LoVo (cell line): Measurements from ENCODE around the gene CHST8.

Experiments
- DNase-seq: peaks from one replicate; pipeline ENCODE4 v3.0.0-alpha.2; 2016; ENCODE audit warnings: low spot score

CHST8 gene

GRCh38 chr19:33718651-33719254 is 97.0 kb downstream of the CHST8 start:
- DNase-seq: no peak

DNA sequence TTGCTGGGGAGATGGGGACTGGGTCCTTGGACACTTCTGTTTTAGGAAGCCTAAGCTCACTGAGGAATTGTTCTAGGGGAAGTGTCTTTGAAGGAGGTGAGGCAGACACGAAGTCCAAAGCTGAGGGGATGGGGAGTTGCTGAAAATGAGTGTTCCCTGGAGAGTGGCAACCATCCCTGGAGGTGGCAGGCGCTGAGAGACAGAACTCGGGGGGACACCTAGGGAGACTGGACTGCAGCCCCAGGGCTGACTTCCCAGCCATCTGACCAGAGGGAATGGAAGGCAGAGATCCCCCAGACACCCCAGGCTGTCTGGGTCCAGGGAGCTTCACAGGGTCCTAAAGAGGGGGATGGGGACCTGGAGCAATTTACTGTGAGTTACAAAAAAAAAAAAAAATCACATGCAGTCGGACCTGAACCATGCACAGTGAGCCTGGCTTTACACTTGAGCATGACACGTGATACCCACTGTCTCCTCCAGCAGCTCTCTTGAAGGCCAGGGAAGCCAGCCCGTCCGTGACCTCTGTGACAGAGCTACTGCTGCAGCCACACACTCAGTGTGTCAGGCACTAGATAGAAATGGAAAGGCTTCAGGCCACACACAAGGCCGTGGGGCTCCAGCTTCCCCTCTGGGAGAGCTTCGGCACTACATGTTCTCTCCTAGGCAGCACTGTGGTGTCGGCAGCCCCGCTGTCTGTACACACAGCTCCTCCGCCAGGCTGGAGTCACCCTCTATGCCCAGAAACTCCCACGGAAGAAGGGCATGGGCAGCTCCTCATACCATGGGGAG is 97.8 kb downstream of the CHST8 start:
- DNase-seq: no peak

GRCh38 chr19:33720155-33720493 is 98.4 kb downstream of the CHST8 start:
- no peak for DNase-seq

DNA sequence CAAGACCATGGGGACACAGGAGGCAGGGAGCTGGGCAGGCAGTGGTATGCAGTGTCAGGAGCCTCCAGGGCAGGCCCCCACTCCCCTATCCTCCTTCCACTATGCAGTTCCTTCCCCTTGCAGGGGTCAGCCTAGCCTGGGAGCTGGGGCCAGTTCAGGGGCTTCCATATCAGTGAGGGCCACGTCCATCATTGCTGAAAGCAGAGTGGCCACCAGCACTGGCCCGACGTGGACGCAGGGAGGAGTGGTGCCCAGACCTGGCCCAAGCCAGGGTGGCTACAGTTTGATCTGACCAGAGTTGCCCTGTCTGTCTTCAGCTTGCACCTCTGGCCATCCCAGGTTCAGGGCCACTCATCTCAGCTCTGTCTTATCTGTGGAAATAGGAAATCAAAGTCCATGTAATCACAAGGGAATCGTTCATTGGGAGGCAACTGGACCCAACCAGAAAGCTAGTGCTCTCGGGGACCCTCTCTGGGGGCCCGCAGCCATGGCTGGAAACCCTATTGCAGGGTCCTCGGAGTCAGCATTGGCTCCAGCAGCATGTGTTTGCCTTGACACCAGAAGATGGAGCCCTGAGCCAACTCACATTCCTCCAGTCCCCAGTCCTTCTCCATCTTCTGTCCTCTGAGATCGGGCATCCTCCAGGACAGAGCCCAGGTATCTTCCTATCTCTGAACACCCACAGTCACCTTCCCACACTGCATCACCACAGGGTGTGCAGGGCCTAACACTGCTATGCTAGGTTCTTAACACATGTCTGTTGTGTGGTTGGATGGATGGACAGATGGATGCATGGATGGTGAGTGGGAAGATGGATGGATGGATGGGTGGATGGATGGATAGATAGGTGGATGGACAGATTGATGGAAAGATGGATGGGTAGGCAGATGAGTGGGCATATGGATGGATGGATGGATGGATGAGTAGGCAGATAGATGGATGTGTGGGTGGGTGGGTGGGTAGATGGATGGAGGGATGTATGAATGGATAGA is 99.2 kb downstream of the CHST8 start:
- no peak for DNase-seq

- DNase-seq: no peak
These were observed 100.1 kb downstream of the CHST8 start for GRCh38 chr19:33721735-33722297.

GRCh38 chr19:33722456-33723239 is 100.9 kb downstream of the CHST8 start:
- DNase-seq: no peak

DNA sequence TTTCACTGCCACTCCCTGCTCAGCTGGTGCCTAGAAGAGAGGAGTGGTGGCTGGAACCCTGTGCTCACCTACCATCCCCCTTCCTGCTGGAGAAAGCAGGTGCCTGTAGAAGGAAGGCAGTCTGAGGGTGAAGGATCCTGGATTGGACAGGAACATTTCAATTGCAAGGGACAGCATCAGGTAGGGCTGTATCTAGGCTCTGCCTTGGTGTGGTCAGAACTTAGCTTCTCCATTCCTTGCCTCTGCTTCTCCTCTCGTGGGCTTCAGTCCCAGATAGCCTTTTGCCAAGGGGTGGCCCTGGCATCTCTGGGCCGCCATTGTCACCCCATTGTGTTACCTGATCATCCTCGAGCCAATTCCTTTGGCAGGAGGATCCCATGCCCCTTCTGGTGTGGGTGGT is 101.8 kb downstream of the CHST8 start:
- DNase-seq: no peak

DNA sequence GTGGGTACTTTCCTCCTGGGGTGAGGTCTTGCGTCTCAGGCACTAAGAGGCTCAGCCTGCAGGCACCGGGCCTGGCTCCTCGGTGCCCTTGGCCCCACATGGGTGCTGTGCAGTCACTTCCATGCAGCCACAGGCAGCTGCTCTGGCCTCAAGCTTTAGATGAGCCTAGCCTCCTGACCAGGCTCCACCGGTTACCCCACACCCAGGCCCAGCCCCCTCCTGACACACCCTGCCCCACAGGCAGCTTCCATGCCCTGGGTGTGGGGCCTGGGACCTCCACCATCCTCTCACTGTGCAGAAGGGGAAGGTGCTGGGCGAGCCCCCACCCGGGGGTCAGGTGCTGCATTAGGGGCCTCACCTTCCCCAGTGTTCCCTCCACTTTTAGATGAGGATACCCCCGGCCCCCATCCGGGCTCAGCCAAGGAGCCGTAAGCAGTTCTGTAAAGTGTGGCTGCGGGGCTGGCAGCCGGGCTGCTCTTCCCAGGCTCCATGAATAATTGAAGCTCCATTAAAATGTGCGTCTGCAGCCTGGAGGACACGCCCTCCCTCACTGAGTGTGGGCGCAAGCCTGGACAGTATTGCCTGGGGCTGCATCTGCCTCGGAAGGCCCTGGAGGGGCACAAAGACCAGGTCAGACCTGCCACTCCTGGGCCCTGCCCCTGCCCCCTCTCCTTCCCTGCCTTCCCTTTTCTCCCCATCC is 102.4 kb downstream of the CHST8 start:
- DNase-seq: no peak

DNA sequence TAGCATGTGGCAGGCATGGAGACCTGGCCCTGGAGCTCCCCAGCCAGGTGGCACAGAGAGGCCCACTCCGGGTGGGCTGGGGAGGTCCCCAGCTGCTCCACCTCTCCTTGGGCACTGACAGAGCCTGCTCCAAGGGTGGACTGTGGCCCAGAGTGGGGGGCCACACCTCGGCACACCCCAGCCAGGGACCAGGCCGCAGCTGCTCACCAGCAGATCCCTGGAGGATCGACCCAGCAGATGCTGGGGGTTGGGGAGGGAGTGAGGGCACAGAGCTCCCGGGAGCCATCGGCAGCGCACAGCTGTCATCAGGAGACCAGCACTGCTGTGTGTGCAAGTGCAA is 102.9 kb downstream of the CHST8 start:
- no peak for DNase-seq

DNA sequence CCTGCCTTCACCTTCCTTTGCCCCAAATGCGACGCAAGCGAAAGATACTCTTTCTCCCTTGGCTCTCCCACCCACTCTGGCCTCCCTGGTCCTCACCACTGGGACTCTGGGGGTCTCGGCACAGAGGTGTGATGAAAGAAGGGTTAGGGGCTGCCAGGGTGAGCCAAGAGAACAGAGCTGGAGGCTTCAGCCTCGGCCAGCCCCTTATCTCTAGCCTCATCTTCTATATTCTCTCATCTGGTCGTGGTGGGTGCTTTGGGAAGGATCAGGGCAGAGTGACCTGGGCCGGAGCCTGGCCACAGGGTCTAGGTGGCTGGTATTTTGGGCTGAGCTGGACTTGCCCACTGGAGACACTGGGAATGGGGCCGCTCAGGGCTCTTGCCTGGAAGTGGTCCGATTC is 103.8 kb downstream of the CHST8 start:
- DNase-seq: no peak

- DNase-seq: no peak
These were observed 105.0 kb downstream of the CHST8 start for GRCh38 chr19:33726756-33727155.

DNA sequence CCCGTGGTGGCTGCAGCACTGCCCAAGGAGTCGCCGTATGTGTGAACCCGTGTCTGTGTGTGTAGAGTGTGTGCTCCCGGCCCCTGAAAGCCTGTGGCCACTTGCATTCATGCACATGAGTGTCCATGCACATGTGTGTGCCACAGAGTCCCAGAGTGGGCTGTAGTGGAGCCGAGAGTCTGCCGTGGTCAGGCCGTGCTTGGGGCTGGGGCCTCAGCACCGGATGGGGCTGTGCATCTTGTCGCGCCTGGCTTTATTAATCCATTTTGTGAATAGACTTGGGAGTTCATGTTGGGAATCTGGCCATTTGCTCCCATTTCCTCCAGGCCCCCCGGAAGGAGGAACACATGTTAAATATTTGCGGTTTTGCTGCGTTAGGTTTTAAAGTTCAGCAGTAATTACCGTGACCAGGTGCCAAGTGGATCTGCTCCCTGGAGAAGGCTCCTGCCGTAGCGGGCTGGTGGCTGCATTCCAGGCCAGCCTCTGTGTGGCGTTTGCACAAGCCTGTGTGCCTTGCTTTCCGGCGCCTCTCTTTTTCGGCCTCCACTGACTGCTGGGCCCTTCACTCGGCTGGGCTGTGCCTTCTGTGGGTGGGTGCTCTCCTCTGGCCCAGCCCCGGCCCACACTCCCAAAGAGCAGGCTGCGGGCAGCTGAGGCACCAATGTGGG is 105.7 kb downstream of the CHST8 start:
- no peak for DNase-seq

DNA sequence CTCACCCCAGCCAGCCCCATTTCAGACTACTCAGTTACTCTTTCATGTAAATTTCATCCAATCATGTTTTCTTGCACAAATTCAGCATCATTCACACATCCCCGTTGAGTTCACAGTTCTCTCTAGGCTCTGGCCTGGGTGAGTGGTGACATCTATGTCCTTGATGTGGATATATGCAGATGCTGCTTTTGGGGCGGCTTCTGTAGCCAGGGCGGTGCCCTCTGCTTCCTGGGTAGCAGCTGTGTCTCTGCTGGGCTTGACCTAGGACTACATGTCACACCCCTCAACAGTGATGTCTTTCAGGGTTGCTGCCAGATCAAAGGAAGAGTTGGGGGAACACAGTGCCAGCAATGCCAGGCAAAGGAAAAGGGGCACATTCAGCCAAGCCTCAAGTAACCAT is 106.4 kb downstream of the CHST8 start:
- no peak for DNase-seq

DNA sequence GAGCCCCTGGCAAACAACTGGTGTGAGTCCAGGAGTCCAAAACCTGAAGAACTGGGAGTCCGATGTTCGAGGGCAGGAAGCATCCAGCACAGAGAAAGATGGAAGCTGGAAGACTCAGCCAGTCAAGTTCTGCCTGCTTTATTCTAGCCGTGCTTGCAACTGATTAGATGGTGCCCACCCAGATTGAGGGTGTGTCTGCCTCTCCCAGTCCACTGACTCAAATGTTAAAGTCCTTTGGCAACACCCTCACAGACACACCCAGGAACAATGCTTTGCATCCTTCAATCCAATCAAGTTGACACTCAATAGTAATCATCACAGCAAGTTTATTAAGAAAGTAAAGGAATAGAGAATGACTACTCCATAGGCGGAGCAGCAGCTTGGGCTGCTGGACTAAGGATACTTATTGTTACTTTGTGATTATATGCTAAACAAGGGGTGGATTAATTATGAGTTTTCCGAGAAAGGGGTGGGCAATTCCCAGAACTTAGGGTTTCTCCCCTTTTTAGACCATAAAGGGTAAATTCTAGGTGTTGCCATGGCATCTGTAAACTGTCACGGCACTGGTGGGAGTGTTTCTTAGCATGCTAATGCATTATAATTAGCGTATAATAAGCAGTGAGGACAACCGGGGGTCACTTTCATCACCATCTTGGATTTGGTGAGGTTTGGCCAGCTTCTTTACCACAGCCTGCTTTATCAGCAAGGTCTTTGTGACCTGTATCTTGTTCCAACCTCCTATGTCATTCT is 109.3 kb downstream of the CHST8 start:
- no peak for DNase-seq

- no peak for DNase-seq
These were observed 110.1 kb downstream of the CHST8 start for GRCh38 chr19:33731881-33732280.

GRCh38 chr19:33734913-33735312 is 113.2 kb downstream of the CHST8 start:
- DNase-seq: no peak

GRCh38 chr19:33736158-33736557 is 114.4 kb downstream of the CHST8 start:
- DNase-seq: no peak

- no peak for DNase-seq
These were observed 115.0 kb downstream of the CHST8 start for GRCh38 chr19:33736787-33737186.

DNA sequence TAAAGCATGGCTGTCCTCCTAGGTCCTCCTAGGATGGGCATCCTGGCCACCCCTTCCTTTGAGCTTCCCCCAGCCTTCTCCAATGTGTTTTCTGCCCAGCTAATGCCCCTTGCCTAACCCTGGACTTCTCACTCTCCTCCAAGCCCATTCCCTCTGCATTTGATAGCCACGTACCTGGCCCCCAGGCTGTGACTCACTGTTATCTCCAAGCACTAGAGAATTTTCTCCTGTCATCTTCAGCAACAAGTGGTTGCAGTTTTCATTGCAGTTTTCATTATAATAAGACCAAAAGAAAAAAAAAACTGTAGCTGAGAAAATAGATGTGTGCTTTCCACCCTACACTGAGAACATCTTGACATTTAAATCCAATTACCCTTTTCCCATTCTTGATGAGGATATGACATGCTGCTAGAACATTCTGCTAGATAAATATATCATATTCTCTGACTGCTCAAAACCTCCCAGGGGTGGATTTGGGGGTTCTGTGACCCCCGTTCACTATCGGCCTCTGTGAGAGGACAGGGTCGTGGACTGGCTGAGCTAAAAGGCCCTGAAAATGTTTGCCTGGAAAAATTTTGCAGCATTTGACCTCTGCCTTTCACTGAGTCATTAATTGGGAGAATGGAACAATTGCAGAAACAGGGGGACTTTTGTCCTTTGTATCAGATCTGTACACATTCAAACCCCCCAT is 116.1 kb downstream of the CHST8 start:
- no peak for DNase-seq
